ENCODE data around the gene NKAIN1.
"Not testable (repeated sequence)": the region's sequence is repeated elsewhere in the genome, so short reads cannot be mapped to it uniquely, and the experiment has no call there.

Gene NKAIN1

GRCh38 chr1:31239653-31240241 lies at the start of gene NKAIN1:
NKAIN1 (minus strand) TSS chr1:31239887; CDS start chr1:31239547, 340 bp downstream.
- in situ Hi-C loops (cut with HindIII; ENCODE audit: low sequenced_read_pairs) = no loop called here

GRCh38 chr1:31289021-31289420 lies 49.3 kb upstream of the NKAIN1 start:
- in situ Hi-C loops (cut with HindIII; ENCODE audit: low sequenced_read_pairs) = no loop called here

- in situ Hi-C loops (cut with HindIII; ENCODE audit: low sequenced_read_pairs) = not testable (repeated sequence)
Measured at GRCh38 chr1:31287791-31288190, 48.1 kb upstream of the NKAIN1 start.

GRCh38 chr1:31282426-31282825 lies 42.7 kb upstream of the NKAIN1 start:
- in situ Hi-C loops (cut with HindIII; ENCODE audit: low sequenced_read_pairs) = not testable (repeated sequence)

- in situ Hi-C loops (cut with HindIII; ENCODE audit: low sequenced_read_pairs) = no loop called here
Measured at GRCh38 chr1:31273619-31274018, 33.9 kb upstream of the NKAIN1 start.

GRCh38 chr1:31272369-31272768 lies 32.7 kb upstream of the NKAIN1 start:
- in situ Hi-C loops (cut with HindIII; ENCODE audit: low sequenced_read_pairs) = no loop called here

- in situ Hi-C loops (cut with HindIII; ENCODE audit: low sequenced_read_pairs) = no loop called here
Measured at GRCh38 chr1:31266547-31266946, 26.9 kb upstream of the NKAIN1 start.

- in situ Hi-C loops (cut with HindIII; ENCODE audit: low sequenced_read_pairs) = loop anchor here (5.0 kb wide), 1 partner anchor 68 kb away; no protein-coding TSS in a partner anchor
Measured at GRCh38 chr1:31264790-31265386, 25.2 kb upstream of the NKAIN1 start.

- in situ Hi-C loops (cut with HindIII; ENCODE audit: low sequenced_read_pairs) = loop anchor here (5.0 kb wide), 1 partner anchor 66 kb away; no protein-coding TSS in a partner anchor
Measured at GRCh38 chr1:31263408-31263807, 23.7 kb upstream of the NKAIN1 start.

- in situ Hi-C loops (cut with HindIII; ENCODE audit: low sequenced_read_pairs) = loop anchor here (5.0 kb wide), 1 partner anchor 65 kb away; no protein-coding TSS in a partner anchor
Measured at GRCh38 chr1:31262393-31262792, 22.7 kb upstream of the NKAIN1 start.

GRCh38 chr1:31261916-31262315 lies 22.2 kb upstream of the NKAIN1 start:
- in situ Hi-C loops (cut with HindIII; ENCODE audit: low sequenced_read_pairs) = loop anchor here (5.0 kb wide), 1 partner anchor 65 kb away; no protein-coding TSS in a partner anchor

GRCh38 chr1:31259746-31260145 lies 20.1 kb upstream of the NKAIN1 start:
- in situ Hi-C loops (cut with HindIII; ENCODE audit: low sequenced_read_pairs) = loop anchor here (5.0 kb wide), 1 partner anchor 62 kb away; no protein-coding TSS in a partner anchor

GRCh38 chr1:31258581-31258980 lies 18.9 kb upstream of the NKAIN1 start:
- in situ Hi-C loops (cut with HindIII; ENCODE audit: low sequenced_read_pairs) = no loop called here

GRCh38 chr1:31257213-31257612 lies 17.5 kb upstream of the NKAIN1 start:
- in situ Hi-C loops (cut with HindIII; ENCODE audit: low sequenced_read_pairs) = no loop called here

- in situ Hi-C loops (cut with HindIII; ENCODE audit: low sequenced_read_pairs) = no loop called here
Measured at GRCh38 chr1:31249854-31250253, 10.2 kb upstream of the NKAIN1 start.

GRCh38 chr1:31248276-31248675 lies 8.6 kb upstream of the NKAIN1 start:
- in situ Hi-C loops (cut with HindIII; ENCODE audit: low sequenced_read_pairs) = no loop called here

- in situ Hi-C loops (cut with HindIII; ENCODE audit: low sequenced_read_pairs) = no loop called here
Measured at GRCh38 chr1:31244326-31244725, 4.6 kb upstream of the NKAIN1 start.

GRCh38 chr1:31243501-31244286 lies 4.0 kb upstream of the NKAIN1 start:
- in situ Hi-C loops (cut with HindIII; ENCODE audit: low sequenced_read_pairs) = no loop called here

- in situ Hi-C loops (cut with HindIII; ENCODE audit: low sequenced_read_pairs) = no loop called here
Measured at GRCh38 chr1:31241321-31241720, 1.6 kb upstream of the NKAIN1 start.

GRCh38 chr1:31238986-31239613 lies 587 bp downstream of the NKAIN1 start:
- in situ Hi-C loops (cut with HindIII; ENCODE audit: low sequenced_read_pairs) = no loop called here

- in situ Hi-C loops (cut with HindIII; ENCODE audit: low sequenced_read_pairs) = no loop called here
Measured at GRCh38 chr1:31238612-31238985, 1.1 kb downstream of the NKAIN1 start.

Measured in endothelial cell of hepatic sinusoid (primary cell).